H1 (cell line): Measurements from ENCODE around the gene NAXE. TPM values are rescaled to one million over a fixed set of nuclear protein-coding genes. Genes with fewer than 3 reads are reported as not detected.

ENCODE experiments used
- CTCF ChIA-PET: fragments of 300-600 bp; sonication (Branson Sonifier 250); formaldehyde crosslinking; loops from one replicate; lab custom pipeline; 2021; ENCODE audit not compliant: partially characterized antibody; lab: Charles Lee
- POLR2A ChIA-PET: fragments of 300-600 bp; sonication (Branson Sonifier 250); formaldehyde crosslinking; loops from one replicate; lab custom pipeline; 2021; ENCODE audit warnings: inconsistent platforms; ENCODE audit not compliant: partially characterized antibody; lab: Charles Lee
- DNase-seq, 2 experiments: peaks; one replicate each; pipeline versions ENCODE4 v3.0.0 to v3.0.0-alpha.2; 2010 to 2022; ENCODE audit warnings: low spot score in 2 of 2, low read depth in 1 of 2, mixed read lengths in 1 of 2
- FAIRE-seq: peaks from 2 replicates; lab custom pipeline; 2011; peaks lifted over from hg19 to GRCh38; lab: Jason Lieb, UNC
- H2AFZ ChIP-seq: 2 replicates; pipeline ENCODE4 v1.8.1; 2012; ENCODE audit warnings: low read length, inconsistent platforms
- H2AK5ac ChIP-seq: 2 replicates; pipeline ENCODE4 v1.6.1; 2013; ENCODE audit warnings: low read depth, low read length
- H2BK120ac ChIP-seq: replicated peaks from 2 replicates; pipeline ENCODE3; 2013; ENCODE audit warnings: low read depth, low read length, inconsistent platforms
- H2BK12ac ChIP-seq: 2 replicates; pipeline ENCODE4 v1.6.1; 2013; ENCODE audit warnings: low read depth, low read length
- H2BK15ac ChIP-seq: 2 replicates; pipeline ENCODE4 v1.6.1; 2013; ENCODE audit warnings: low read length
- H2BK20ac ChIP-seq: 2 replicates; pipeline ENCODE4 v1.6.1; 2013; ENCODE audit warnings: low read length
- H2BK5ac ChIP-seq: 2 replicates; pipeline ENCODE4 v1.6.1; 2013; ENCODE audit warnings: low read depth, low read length
- H3K14ac ChIP-seq: 2 replicates; pipeline ENCODE4 v1.6.1; 2013; ENCODE audit warnings: inconsistent platforms; ENCODE audit not compliant: insufficient read length
- H3K18ac ChIP-seq: 2 replicates; pipeline ENCODE4 v1.6.1; 2013; ENCODE audit warnings: low read length; ENCODE audit errors: extremely low read depth
- H3K23ac ChIP-seq: 2 replicates; pipeline ENCODE4 v1.6.1; 2013; ENCODE audit warnings: inconsistent platforms; ENCODE audit not compliant: insufficient read length
- H3K23me2 ChIP-seq: 2 replicates; pipeline ENCODE4 v1.6.1; 2013; ENCODE audit warnings: low read depth, low read length
- H3K27ac ChIP-seq: 2 replicates; pipeline ENCODE4 v1.6.1; 2011; ENCODE audit warnings: low read depth, low read length, inconsistent platforms
- H3K27me3 ChIP-seq, 4 experiments: replicated peaks in 1 of 4; 1 replicate in 1 of 4; 2 replicates in 3 of 4; pipeline versions ENCODE4 v1.6.1 to v1.8.1; 2011 to 2013; ENCODE audit warnings: low read length in 3 of 4, mild to moderate bottlenecking in 3 of 4, inconsistent platforms in 2 of 4, mixed read lengths in 2 of 4, moderate library complexity in 1 of 4; ENCODE audit not compliant: control insufficient read depth in 3 of 4, insufficient read depth in 3 of 4; ENCODE audit errors: extremely low read depth in 1 of 4
- H3K36me3 ChIP-seq, 4 experiments: 2 replicates each; pipeline versions ENCODE4 v1.6.1 to v1.8.1; 2011 to 2013; ENCODE audit warnings: mild to moderate bottlenecking in 4 of 4, low read length in 3 of 4, moderate library complexity in 2 of 4, control low read depth in 1 of 4, inconsistent platforms in 1 of 4; ENCODE audit not compliant: insufficient read depth in 4 of 4, control insufficient read depth in 2 of 4
- H3K4ac ChIP-seq: replicated peaks from 2 replicates; pipeline ENCODE3; 2013; ENCODE audit warnings: low read length, low read depth, mixed read lengths, inconsistent platforms; ENCODE audit not compliant: insufficient read length
- H3K4me1 ChIP-seq, 4 experiments: replicated peaks in 1 of 4; 1 replicate in 1 of 4; 2 replicates in 3 of 4; pipeline versions ENCODE4 v1.6.1 to v1.8.1; 2011 to 2013; ENCODE audit warnings: low read length in 3 of 4, inconsistent platforms in 2 of 4, mixed read lengths in 1 of 4; ENCODE audit not compliant: insufficient read depth in 4 of 4, control insufficient read depth in 3 of 4
- H3K4me2 ChIP-seq, 2 experiments: 2 replicates each; pipeline versions ENCODE4 v1.6.1 to v1.8.1; 2011 to 2013; ENCODE audit warnings: low read depth in 2 of 2, low read length in 2 of 2, control low read depth in 1 of 2, inconsistent platforms in 1 of 2, mild to moderate bottlenecking in 1 of 2; ENCODE audit not compliant: insufficient read depth in 1 of 2
- H3K4me3 ChIP-seq, 4 experiments: fragments of 200-600, 300-600 bp in 1 of 4; sonication (generic), shearing (Covaris generic), sonication (Bioruptor Twin) in 1 of 4; 2 replicates each; pipeline versions ENCODE4 v1.5.1 to v1.8.1; 2011 to 2016; ENCODE audit warnings: low read length in 4 of 4, low read depth in 3 of 4, control low read depth in 2 of 4, inconsistent platforms in 2 of 4, mild to moderate bottlenecking in 2 of 4, mixed read lengths in 1 of 4, moderate library complexity in 1 of 4; ENCODE audit not compliant: insufficient read depth in 2 of 4; ENCODE audit errors: extremely low read depth in 1 of 4
- H3K56ac ChIP-seq: replicated peaks from 2 replicates; pipeline ENCODE3; 2013; ENCODE audit warnings: low read depth, mild to moderate bottlenecking, mixed read lengths, low read length, inconsistent platforms; ENCODE audit not compliant: insufficient read length
- H3K79me1 ChIP-seq: 2 replicates; pipeline ENCODE4 v1.6.1; 2013; ENCODE audit warnings: low read depth, low read length, control low read depth
- H3K79me2 ChIP-seq, 2 experiments: 2 replicates each; pipeline versions ENCODE4 v1.6.1 to v1.8.1; 2012 to 2013; ENCODE audit warnings: low read length in 2 of 2, mild to moderate bottlenecking in 2 of 2, inconsistent platforms in 1 of 2; ENCODE audit not compliant: insufficient read depth in 2 of 2, control insufficient read depth in 1 of 2
- H3K9ac ChIP-seq, 4 experiments: replicated peaks in 1 of 4; 1 replicate in 1 of 4; 2 replicates in 3 of 4; pipeline versions ENCODE4 v1.6.1 to v1.8.1; 2011 to 2013; ENCODE audit warnings: low read depth in 3 of 4, low read length in 3 of 4, control low read depth in 2 of 4, mild to moderate bottlenecking in 2 of 4, moderate library complexity in 2 of 4, inconsistent platforms in 1 of 4; ENCODE audit errors: extremely low read depth in 1 of 4
- H3K9me3 ChIP-seq, 2 experiments: 2 replicates each; pipeline versions ENCODE4 v1.6.1 to v1.8.1; 2012 to 2013; ENCODE audit warnings: mild to moderate bottlenecking in 2 of 2, moderate library complexity in 2 of 2, control low read depth in 1 of 2, inconsistent platforms in 1 of 2, low read depth in 1 of 2, low read length in 1 of 2, mixed read lengths in 1 of 2; ENCODE audit not compliant: insufficient read depth in 2 of 2
- H4K20me1 ChIP-seq, 2 experiments: replicated peaks in 1 of 2; 2 replicates each; pipeline versions ENCODE3 to v1.8.1; 2011 to 2013; ENCODE audit warnings: inconsistent platforms in 2 of 2, low read length in 2 of 2, mild to moderate bottlenecking in 1 of 2; ENCODE audit not compliant: insufficient read depth in 2 of 2, control insufficient read depth in 1 of 2
- H4K5ac ChIP-seq: 2 replicates; pipeline ENCODE4 v1.6.1; 2013; ENCODE audit warnings: low read length, low read depth, mixed read lengths, inconsistent platforms; ENCODE audit not compliant: insufficient read length
- H4K8ac ChIP-seq: 2 replicates; pipeline ENCODE4 v1.8.0; 2013; ENCODE audit warnings: mild to moderate bottlenecking, moderate library complexity, low read length, inconsistent platforms; ENCODE audit not compliant: insufficient read depth; ENCODE audit errors: extremely low read depth
- H4K91ac ChIP-seq: replicated peaks from 2 replicates; pipeline ENCODE3; 2013; ENCODE audit warnings: low read length, mixed read lengths, inconsistent platforms; ENCODE audit not compliant: insufficient read length
- BACH1 ChIP-seq: IDR thresholded peaks from 2 replicates; pipeline ENCODE4 v1.6.1; 2012; ENCODE audit warnings: low read length, improper control_type of control experiment
- BCL11A ChIP-seq, 2 experiments: IDR thresholded peaks; one replicate each; pipeline ENCODE4 v1.6.1; 2011; ENCODE audit warnings: low read depth in 2 of 2, low read length in 2 of 2, mild to moderate bottlenecking in 2 of 2
- BRCA1 ChIP-seq: IDR thresholded peaks from 2 replicates; pipeline ENCODE4 v1.6.1; 2012; ENCODE audit warnings: low read depth, low read length, improper control_type of control experiment
- CHD1 ChIP-seq: IDR thresholded peaks from 2 replicates; pipeline ENCODE4 v1.6.1; 2012; ENCODE audit warnings: low read depth, low read length, improper control_type of control experiment
- EGR1 ChIP-seq: IDR thresholded peaks from 2 replicates; pipeline ENCODE4 v1.6.1; 2011; ENCODE audit warnings: low read depth, low read length, borderline replicate concordance
- POLR2AphosphoS5 ChIP-seq: IDR thresholded peaks from 2 replicates; pipeline ENCODE4 v1.6.1; 2011; ENCODE audit warnings: low read depth, low read length
- RXRA ChIP-seq: IDR thresholded peaks from 2 replicates; pipeline ENCODE4 v1.6.1; 2011; ENCODE audit warnings: low read depth, mild to moderate bottlenecking, low read length, moderate library complexity; ENCODE audit not compliant: insufficient read depth
- SP2 ChIP-seq: IDR thresholded peaks from 2 replicates; pipeline ENCODE4 v1.6.1; 2012; ENCODE audit warnings: mild to moderate bottlenecking, low read length, inconsistent platforms
- TAF1 ChIP-seq: IDR thresholded peaks from 2 replicates; pipeline ENCODE4 v1.6.1; 2011; ENCODE audit warnings: mild to moderate bottlenecking, low read depth, low read length
- TAF7 ChIP-seq: optimal IDR thresholded peaks from 2 replicates; pipeline ENCODE3; 2011; ENCODE audit warnings: low read depth, mild to moderate bottlenecking, inconsistent platforms, low read length, moderate library complexity, borderline replicate concordance
- TBP ChIP-seq: IDR thresholded peaks from 2 replicates; pipeline ENCODE4 v1.6.1; 2011; ENCODE audit warnings: low read depth, low read length, improper control_type of control experiment
- TCF12 ChIP-seq: IDR thresholded peaks from 2 replicates; pipeline ENCODE4 v1.6.1; 2011; ENCODE audit warnings: low read depth, mild to moderate bottlenecking, low read length
- TEAD4 ChIP-seq: IDR thresholded peaks from 2 replicates; pipeline ENCODE4 v1.6.1; 2012; ENCODE audit warnings: low read depth, low read length, inconsistent platforms, mixed read lengths
- YY1 ChIP-seq: IDR thresholded peaks from 2 replicates; pipeline ENCODE4 v1.6.1; 2011; ENCODE audit warnings: low read depth, mild to moderate bottlenecking, low read length
- WGBS, 2 experiments: shearing (Covaris generic) in 1 of 2; methylation state at CpG; one replicate each; pipeline versions ENCODE4 v1.1.6 to v1.1.7; 2013 to 2015; ENCODE audit warnings: low lambda C conversion rate in 2 of 2, mixed read lengths in 2 of 2, inconsistent platforms in 1 of 2, low coverage in 1 of 2, missing lambda C conversion rate in 1 of 2; ENCODE audit not compliant: insufficient replicate concordance in 2 of 2, insufficient coverage in 1 of 2, insufficient read length in 1 of 2; ENCODE audit errors: extremely low coverage in 1 of 2, missing lambda C conversion rate in 1 of 2; 5-methylcytosine and 5-hydroxymethylcytosine counted together
- polyA plus RNA-seq, 7 experiments: library from polyadenylated mRNA; depleted of rRNA in 3 of 7; stranded (reverse) in 5 of 7; unstranded in 2 of 7; fragments of >200 nt in 5 of 7; fragments of 200-250 nt in 2 of 7; gene quantifications; 1 replicate in 5 of 7; 2 replicates in 1 of 7; 4 replicates in 1 of 7; pipeline versions ENCODE4 v1.2.1 to v1.2.3, GENCODE V29; 2011 to 2013; ENCODE audit warnings: missing spikeins in 2 of 7, mixed read lengths in 2 of 7
- total RNA-seq: library from RNA; stranded (reverse); fragmentation: NEBNext Ultra II Directional; extraction: Animal tissue kit (Norgen Biotek cat#: 25700); gene quantifications from 2 replicates; pipeline ENCODE4 v1.2.1, GENCODE V29; 2021

NAXE gene
- total and polyA plus RNA-seq, 2 of the 8 experiments (the other 6 are each of a cell fraction or from before 2014, with no cell fraction given), result 73.1 to 74.3 TPM

DNA sequence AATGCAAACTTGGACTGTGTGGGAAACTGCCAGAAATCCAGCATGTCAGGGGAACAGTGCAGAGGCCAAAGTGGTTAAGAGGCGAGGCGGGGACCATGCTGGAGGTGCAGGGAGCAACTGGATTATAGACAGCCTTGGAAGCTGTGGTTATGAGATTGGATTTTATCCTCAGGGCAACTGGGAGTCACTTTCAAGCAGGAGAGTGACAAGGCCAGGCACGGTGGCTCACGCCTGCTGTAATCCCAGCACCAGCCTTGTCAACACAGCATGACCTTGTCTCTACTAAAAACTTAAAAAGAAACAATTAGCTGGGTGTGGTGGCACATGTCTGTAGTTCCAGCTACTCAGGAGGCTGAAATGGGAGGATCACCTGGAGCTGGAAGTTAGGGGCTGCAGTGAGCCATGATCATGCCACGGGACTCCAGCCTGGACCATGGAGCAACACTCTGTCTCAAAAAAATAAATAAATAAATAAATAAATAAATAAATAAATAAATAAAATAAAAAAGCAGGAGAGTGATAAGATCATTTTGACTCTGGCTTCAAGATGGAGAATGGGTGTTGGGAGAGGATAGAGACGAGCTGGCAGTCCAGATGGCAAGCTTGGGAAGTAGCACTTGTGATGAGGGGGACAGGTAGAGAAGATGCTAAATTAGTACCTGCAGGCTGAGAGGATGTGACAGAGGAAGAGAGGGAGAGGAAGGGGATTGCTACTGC, 31.2 kb downstream of the NAXE start:
- Histone ChIP-seq H2BK12ac (no peak overlapping the region), H3K14ac (no peak overlapping the region), H4K20me1 (peaks cover 0 to 1% of the 10 kb centered on the region in 2 experiments), H2BK15ac (peak overlapping the region; percentile 31; the same call in 1 of the 2 replicates), H3K56ac (no peak overlapping the region), H4K8ac (no peak overlapping the region), H2AFZ (no peak overlapping the region), H3K36me3 (no peaks in the 10 kb centered on the region; a peak in 1 of 8 replicates), H3K27ac (no peak overlapping the region), H3K4me3 (no peak overlapping the region), H3K4me2 (no peak overlapping the region; a peak in 1 of 4 replicates), H3K23ac (no peak overlapping the region), H2BK20ac (no peak overlapping the region), H2BK120ac (no peak overlapping the region), H2BK5ac (no peak overlapping the region), H3K23me2 (peaks cover 20% of the 10 kb centered on the region; the same call in 1 of the 2 replicates), H3K79me2 (no peaks in the 10 kb centered on the region), H3K18ac (no peak overlapping the region), H3K4me1 (peaks cover 0 to 9% (median 2%) of the 10 kb centered on the region in 4 experiments; a peak in 5 of 7 replicates), H3K4ac (no peak overlapping the region), H3K9me3 (no peaks in the 10 kb centered on the region), H3K27me3 (peaks cover 31 to 60% (median 45%) of the 10 kb centered on the region in 4 experiments), H3K9ac (no peak overlapping the region), H2AK5ac (no peak overlapping the region), H4K5ac (no peak overlapping the region), H3K79me1 (no peaks in the 10 kb centered on the region), H4K91ac (peak overlapping the region; percentile 6)
- WGBS, 2 experiments, result 92% methylated on average over 6 of the region's 6 CpGs; no CpG with 5 or more reads in 1 of the 2 experiments
- FAIRE-seq, result no peak
- ChIA-PET CTCF (interaction anchor here (0.6 to 43.0 kb wide), 14 partner anchors 7 to 112 kb away, joined by 3 to 868 read pairs (median 22); partner anchors contain the start of genes BCAN, CRABP2 and NES), POLR2A (interaction anchor here (1.4 to 5.8 kb wide), 3 partner anchors 11 to 53 kb away, joined by 3 to 46 read pairs (median 9); partner anchors contain the start of genes BCAN and NES)
- DNase-seq, result no peak
- TF ChIP-seq EGR1 (no peak), TCF12 (no peak), TAF1 (no peak), CHD1 (no peak), TAF7 (no peak), POLR2AphosphoS5 (no peak), TBP (no peak), TEAD4 (no peak), BRCA1 (no peak), RXRA (no peak), BACH1 (no peak), YY1 (no peak), SP2 (no peak), BCL11A (IDR thresholded peaks at IDR 0.05; ENCODE audit: low read depth in 2 of 2, low read length in 2 of 2) (no peak)
